NT2/D1 (cell line): ENCODE results near the gene SH3PXD2B.

ENCODE experiments used
- SUZ12 ChIP-seq: IDR thresholded peaks from 2 replicates; pipeline ENCODE4 v1.6.1; 2011; ENCODE audit not compliant: insufficient read length, insufficient read depth; ENCODE audit errors: extremely low read depth
- YY1 ChIP-seq: IDR thresholded peaks from 2 replicates; pipeline ENCODE4 v1.6.1; 2011; ENCODE audit not compliant: insufficient read length, insufficient read depth
- ZNF274 ChIP-seq: IDR thresholded peaks from 2 replicates; pipeline ENCODE4 v1.6.1; 2011; ENCODE audit warnings: mild to moderate bottlenecking, low read depth, low read length

GRCh38 chr5:172491481-172491880, 37.2 kb upstream of the SH3PXD2B start:
- TF ChIP-seq ZNF274 (no peak), YY1 (no peak), SUZ12 (no peak)
